Measurements from ENCODE around the gene NMT1. TPM values are rescaled to one million over a fixed set of nuclear protein-coding genes. Genes with fewer than 3 reads are reported as not detected.

NMT1 gene
- 130 and 142 TPM in 2 replicates for total RNA-seq

DNA sequence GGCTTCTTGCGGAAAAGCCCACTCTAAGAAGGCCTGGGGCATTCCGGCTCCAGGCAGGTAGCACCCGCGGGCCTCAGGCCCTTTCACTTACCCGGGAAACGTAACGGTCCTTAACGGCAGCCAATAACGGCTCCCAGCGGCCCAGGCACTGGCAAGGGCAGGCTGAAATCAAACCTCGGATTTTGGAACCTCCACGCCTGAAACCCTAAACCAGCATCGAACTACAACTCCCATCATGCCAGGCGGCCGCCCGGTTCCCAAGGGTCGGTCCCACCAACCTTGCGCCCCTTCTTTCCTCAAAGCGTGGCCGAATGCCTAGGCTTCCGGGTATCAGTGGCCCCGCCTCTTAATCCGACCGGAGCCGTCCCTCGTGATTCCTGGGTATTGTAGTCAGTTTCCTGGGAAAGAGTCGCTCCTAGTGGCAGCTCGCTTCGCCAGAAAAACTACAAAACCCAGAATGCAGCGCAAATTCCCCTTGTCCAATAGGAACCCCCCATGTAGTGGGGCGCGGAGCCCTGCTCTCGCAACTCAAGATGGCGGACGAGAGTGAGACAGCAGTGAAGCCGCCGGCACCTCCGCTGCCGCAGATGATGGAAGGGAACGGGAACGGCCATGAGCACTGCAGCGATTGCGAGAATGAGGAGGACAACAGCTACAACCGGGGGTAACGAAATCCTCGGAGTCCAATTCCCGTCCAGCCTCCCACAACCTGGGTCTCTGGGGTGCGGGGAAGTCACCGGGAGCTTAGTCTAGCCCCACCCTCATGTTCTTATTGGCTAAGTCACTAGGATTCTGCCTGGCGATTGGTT, at the start of gene NMT1:
NMT1 (plus strand) TSS at position 521 of the 809 bp plus-strand sequence; CDS start at position 534, 13 bp downstream.
- intact Hi-C loops (cut with micrococcal nuclease), result loop anchor here (1.0 to 5.0 kb wide), 14 partner anchors 10 to 875 kb away; partner anchors contain the start of genes ACBD4, DBF4B, DCAKD and EFTUD2

DNA sequence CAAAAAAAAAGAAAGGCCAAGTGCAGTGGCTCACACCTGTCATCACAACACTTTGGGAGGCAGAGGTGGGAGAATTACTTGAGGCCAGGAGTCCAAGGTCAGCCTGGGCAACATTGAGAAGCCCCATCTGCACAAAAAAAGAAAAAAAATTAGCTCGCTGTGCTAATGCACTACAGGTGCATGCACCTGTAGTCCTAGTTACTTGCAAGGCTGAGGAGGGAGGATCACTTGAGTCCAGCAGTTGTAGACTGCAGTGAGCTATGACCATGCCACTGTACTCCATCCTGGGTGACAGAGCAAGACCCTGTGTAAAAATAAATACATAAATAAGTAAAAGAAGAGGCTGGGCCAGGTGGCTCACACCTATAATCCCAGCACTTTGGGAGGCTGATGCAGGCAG, 49.4 kb upstream of the NMT1 start:
- intact Hi-C loops (cut with micrococcal nuclease), result no loop called here

DNA sequence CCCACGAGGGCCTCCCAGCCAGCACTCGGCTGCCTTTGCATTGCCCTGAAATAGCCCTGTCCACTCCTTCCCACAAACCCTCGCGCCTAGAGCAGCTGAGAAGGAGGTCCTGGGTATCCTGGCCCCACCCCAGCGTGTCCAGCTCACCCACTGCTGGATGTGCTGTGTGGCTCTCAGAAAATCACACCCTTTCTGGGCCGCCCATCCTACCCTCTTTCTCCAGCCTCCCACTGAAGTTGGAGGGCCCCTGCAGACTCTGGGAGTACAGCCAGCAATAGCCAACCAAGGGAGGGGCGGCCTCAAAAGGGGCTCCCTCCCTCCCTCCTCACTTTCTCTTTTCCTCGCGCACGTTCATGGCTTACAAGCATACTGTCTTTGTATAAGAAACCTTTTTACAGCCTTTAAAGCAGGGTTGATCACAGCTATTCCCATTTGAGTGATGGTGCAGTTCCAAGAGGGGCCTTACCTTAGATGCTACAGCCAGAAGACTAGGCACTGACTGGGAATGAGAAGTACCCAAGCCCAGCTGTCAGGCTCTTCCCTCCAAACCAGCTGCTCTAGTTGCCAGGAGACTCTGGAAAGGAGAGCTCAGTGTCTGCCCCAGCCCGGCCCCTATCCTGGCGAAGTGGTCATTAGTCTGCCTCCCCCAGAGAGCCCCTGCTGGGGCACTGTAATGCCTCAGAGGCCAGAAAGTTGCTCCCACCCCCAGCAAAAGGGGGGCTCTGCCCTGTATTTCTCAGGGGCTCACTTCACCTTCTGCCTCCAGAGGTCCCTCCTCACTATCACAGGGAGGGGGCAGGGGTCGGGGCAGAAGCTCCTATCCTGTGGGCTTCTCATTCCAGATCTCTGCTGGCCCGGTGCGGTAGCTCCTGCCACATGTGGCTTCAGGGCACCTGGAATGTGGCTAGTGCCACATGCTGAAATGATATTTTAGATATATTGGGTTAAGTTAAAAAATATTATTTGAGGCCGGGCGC, 47.8 kb upstream of the NMT1 start:
- intact Hi-C loops (cut with micrococcal nuclease), result no loop called here

DNA sequence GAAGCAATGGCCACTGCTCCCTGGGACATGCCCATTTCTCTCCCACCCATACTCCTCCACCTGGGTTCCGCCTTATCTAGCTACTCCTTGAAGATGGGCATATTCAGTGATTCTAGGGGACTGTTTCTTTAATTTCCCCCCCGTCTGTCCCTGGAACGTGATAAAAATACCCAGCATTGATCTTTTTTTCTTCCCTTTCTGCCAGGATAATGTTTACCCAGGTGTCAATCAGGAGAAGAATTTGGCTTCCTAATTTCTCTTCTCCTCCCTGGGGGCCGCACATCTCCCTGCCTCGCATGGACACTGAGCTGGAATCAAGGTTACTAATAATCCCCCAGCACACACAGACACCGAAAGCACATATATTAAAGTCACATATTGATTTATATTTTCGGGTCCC, 44.9 kb upstream of the NMT1 start:
- intact Hi-C loops (cut with micrococcal nuclease), result no loop called here

DNA sequence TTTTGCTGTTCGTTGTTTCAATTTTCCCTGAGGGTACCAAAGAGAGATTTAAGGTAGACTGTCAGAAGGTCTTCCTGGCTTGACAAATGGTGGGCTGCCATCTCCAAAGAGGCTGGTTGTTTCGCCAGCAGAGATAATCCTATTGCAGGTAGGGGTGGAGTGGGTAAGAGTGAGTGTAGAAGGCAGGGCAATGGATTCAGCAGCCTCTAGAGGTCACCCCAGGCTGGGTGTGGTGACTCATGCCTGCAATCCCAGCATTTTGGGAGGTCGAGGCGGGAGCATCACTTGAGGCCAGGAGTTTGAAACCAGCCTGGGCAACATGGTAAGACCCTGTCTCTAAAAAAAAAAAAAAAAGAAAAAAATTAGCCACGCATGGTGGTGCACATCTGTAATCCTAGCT, 44.3 kb upstream of the NMT1 start:
- intact Hi-C loops (cut with micrococcal nuclease), result no loop called here

DNA sequence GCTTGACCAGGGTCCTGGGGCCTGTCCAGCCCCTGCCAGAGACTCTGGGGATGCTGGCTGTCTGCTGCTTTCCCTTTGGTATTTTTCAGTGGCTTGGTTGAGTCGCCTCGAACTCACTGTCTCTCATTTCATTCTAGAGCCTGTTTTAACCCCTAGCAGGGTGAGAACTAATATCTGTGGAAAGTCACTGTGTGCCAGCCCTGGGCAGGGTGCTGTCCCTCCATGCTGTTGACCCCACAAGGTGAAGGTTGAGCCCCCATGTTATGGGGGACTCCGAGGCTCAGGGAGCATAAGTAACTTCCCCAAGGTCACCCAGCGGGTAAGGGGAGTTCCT, 42.6 kb upstream of the NMT1 start:
- intact Hi-C loops (cut with micrococcal nuclease), result loop anchor here (1.0 to 2.0 kb wide), 2 partner anchors 46 to 80 kb away; no protein-coding TSS in a partner anchor

DNA sequence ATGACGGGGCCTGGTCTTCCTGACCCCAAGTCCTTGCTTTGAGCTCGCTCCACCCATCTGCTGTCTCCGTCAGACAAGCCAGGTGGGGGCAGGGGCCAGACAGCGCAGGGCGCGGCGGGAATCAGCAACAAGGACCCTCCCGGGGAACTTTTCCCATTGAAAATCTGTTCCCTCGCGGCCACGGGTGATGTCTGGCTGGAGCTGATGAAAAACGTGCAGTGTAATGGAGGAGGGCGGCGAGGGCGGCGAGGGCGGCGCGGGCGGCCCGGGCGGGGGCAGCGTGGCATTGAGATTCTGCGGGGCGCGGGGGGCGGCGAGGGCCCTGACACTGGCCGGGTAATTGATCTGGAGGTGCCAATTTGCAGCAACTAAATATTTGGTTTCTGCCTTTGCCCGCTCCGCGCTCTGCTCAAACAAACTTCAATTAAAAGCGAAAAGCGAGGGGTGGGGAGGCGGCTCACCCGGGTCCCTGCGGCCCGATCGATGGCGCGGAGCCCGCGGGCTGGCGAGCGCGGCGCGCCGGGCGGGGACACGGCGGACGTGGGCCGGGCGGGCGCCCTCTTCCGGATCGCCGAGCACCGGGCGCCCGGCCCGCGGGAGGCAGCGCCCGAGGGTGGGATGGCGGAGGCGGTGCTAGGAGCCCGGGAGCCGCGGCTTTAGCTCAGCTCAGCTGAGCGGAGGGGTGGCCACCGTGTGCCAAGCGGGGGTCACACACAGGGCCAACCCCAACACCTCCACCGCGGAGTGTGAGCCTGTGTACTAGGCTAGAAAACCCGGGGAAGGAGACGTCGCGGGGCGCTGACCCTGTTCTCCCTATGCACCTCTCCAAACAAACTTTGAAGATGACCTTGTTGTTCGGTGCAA, 42.0 kb upstream of the NMT1 start:
- intact Hi-C loops (cut with micrococcal nuclease), result loop anchor here (1.0 to 2.0 kb wide), 2 partner anchors 47 to 80 kb away; no protein-coding TSS in a partner anchor

DNA sequence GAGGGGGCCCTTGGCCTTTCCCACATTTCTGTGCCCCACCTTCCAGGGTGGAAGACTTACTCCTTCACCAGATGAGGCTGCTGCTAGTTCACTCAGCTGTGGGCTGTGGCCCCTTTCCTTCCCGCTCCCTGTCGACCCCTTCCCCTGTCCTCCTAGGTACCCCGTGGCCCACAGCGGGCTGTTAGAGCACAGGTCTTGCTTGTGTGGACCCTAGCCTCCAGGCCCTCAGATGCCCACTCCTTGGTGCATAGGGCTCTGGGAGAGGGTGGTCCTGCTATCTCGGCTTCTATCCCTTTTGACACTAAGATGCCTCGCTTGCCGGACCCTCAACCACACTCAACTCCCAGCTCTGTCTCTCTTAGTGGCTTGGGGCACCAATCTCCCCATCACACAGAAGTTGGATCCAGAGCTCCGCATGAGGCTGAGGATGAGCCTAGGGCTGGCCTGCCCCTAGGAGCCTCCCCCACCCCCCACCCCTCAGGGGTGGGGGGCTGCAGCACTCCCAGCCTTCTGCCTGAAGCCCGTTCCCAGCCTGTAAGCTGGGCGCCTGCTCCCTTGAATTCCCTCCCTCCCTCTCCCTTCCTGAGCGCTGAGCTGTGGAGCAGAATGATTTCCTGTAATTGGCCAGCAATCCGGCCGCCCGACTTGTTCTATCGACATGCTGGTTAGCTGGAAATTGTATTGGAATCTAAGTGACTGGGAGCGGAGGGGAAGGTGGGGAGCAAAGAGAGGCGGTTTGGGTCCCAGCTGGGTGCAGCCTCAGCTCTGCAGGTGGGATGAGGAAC, 40.6 kb upstream of the NMT1 start:
- intact Hi-C loops (cut with micrococcal nuclease), result no loop called here

DNA sequence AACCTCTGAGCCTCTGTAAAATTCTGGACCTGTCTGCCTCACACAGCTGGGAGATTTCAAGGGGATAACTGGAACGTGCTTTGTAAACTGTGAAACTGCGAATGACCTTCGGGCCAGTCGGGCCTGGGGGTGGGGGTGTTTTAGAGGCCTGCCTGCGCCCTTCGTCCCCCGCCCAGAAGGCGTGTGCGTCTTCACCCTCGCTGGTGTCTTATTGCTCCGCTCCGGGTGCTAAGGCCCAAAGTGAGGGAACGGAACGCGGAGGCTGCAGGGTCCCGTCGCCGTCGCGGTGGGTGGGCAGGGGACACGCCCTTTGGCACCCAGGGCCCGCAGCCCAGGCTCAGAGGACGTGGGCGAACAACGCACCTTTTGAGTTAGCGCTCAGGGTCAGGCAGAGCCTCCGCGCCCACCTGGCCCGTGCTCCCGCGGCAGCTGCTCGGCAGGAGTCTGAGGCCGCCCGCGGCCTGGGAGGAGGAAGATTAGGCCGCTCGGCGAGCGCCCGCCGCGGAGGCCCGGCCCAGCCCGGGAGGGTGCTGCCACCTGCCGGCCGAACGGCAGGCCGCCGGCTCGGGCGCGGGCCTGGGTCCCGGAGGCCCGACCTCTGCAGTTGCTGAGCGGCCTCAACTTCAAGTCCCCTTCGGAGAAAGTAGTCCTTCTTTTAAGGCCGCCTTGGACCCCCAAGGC, 39.4 kb upstream of the NMT1 start:
- intact Hi-C loops (cut with micrococcal nuclease), result loop anchor here (1.0 to 2.0 kb wide), 6 partner anchors 40 to 246 kb away; partner anchors contain the start of genes C1QL1, KIF18B and NMT1

DNA sequence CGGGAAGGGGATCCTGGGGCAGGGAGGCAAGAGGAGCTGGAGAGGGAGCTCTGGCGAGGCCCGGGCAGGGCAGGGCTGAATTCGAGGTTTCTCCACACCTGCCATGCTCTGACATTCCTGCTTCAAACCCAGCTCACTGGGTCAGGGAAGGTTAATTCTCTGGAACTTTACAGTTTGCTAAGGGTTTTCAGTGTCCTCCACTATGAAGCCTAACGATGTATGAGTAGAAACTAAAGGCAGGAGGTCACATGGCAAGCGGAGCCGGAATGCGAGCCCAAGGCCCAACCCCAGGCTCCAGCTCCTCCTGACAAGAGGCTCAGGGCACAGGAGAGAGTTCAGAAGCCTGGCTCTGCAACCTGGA, 38.8 kb upstream of the NMT1 start:
- intact Hi-C loops (cut with micrococcal nuclease), result loop anchor here (1.0 to 2.0 kb wide), 6 partner anchors 39 to 247 kb away; partner anchors contain the start of genes C1QL1, KIF18B and NMT1

DNA sequence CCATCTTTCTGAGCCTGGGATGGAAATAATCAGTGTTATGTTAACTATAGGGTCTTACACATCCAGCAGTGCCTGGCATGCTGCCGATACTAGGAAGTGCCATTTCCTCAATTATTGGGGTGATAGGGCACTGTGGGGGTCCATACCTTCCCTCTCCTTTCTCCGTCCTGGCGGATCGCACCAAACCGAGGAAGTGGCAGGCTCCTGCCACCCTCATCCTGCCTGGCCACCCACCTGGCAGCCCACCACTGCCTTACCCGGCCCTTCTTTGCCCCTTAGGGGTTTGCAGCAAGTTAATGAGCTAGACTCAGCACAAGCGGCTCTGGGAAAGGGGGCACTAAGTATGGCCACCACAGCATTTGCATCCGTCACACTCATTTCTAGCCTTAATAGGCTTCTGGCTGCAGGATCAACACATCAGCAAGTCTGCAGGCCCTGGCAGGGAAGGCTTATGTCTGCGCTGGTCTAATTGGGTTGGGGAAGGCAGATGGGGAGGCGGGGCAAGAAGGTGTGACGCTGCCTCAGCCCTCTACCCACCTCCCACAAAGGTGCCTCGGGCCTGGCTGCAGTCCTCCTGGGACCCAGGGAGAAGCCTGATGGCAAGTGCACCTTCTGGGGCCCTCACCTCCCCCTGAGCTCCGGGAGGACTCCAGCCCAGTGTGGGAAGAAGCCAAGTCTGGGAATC, 38.3 kb upstream of the NMT1 start:
- intact Hi-C loops (cut with micrococcal nuclease), result loop anchor here (1.0 to 2.0 kb wide), 6 partner anchors 39 to 247 kb away; partner anchors contain the start of genes C1QL1, KIF18B and NMT1

DNA sequence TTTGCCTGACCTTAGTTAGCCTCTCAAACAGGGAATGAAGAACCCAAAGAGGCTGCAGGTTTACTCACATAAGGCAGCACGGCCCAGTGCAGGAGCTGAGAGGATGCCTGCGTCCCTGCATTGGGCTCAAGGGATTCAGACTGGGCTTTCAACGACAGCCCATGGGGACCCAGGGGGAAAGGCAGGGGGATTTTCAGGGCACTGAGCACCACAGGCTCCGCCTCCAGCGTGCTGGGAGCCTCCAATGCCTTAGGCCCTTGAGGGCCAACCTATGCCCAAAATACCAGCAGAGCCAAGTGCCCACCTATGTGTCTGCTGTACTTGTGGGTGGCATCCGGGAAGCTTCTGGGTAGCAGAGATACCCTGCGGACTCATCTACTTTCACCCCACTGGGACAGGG, 32.0 kb upstream of the NMT1 start:
- intact Hi-C loops (cut with micrococcal nuclease), result no loop called here

DNA sequence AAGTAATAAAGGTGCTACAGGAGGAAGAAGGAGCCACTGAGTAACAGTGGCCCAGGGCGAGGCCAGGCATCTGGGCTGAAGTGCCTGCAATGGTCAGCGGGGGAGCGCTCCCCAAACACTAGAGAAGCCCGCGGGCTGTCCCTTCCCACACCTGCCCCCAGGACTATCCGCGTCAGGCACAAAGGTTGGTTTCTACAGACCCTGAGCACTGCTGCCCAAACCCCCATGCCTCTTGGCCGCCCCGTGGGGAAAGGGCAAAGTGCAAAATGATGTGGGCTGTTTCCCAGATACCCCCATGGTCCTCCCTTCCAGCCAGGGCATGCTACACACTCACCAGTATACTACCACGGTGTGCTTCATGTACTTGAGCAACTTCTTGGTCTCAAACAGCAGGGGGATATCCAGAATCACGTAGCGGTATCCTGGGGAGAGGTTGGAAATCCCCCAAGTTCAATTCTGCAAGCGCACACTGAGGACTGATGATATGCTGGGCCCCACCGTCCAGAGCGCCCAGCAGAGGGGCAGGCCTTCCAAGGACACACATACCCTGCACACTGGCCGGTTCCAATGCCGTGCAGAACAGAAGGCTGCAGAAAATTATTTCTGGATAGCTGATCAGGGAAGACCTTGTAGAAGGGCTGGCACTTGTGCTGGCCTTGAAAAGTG, 31.2 kb upstream of the NMT1 start:
- intact Hi-C loops (cut with micrococcal nuclease), result no loop called here

DNA sequence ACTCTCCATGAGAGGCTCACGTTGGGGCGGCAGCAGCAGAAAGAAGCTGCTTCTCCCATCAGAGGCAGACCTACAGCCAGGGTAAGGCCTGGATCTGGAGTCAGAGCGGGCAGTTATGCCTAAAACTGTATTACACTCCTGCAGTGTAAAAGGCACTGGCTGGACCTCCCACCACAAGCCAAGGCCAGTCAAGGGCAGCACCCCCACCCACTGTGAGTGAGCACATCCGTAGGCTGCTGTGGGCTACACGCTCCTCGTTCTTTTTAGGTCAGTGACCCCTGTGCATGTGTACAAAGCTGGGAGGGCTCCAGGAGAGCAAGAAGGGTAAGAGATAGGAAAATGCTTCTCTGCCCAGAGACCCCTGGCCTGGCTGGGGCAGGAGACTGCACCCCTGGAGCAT, 30.4 kb upstream of the NMT1 start:
- intact Hi-C loops (cut with micrococcal nuclease), result no loop called here

DNA sequence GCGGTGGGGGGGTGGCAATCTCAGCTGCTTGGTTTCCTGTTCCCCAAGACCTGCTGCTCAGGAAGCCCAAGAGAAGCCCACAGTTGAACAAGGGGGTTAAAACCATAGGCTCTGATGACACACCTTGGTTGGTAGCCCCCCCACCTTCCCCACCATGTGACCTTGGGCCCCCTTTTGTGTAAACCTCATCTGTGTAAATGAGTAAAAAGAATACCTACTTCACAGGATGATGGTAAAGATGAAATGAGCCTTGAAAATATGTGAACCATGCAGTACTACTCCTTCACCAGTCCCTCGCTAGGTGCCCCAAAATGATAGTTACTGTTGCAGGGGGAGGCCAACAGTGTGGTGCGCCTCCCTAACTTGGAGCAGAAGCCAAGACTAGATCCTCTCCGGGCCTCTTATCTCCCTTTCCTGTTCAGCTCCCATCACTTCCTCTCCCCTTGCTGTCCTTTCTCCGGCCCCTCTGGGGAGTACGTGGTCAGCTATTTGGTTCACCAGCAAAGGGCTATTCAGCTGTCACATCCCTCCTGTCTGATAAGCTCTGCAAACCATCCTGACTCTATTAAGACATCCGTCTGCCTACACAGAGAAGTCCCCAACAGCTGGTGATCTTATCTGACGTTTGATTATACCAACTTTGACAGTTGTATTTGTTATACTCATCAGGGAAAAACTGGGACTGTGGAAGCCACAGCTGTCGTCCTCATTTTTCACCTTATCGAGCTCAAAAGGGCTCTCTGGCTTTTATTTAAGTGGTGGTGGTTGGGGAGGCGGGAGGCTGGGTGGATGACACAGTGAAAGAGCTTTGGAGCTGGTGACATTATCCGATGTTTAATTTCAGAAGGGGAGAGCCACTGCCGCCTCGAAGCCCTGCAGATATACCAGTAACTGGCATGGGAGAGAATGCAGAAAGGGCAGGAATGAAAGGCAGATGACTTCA, 29.6 kb upstream of the NMT1 start:
- intact Hi-C loops (cut with micrococcal nuclease), result no loop called here

DNA sequence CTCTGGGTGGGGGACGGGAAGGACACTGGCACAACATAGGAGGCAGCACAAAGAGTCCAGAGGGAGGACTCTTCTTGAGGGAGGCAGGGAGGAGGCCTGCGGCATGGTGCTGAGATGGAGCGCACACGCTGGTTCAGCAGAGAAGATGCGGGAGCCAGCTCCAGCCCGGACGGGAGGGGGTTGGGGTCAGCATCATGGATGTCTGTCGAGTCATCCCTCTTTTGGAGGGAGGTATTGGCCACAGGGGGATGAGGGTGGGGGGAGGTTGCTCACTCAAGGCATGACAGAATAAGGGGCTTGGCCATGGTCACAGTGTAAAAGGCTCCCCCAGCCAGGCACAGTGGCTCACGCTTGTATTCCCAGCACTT, 29.0 kb upstream of the NMT1 start:
- intact Hi-C loops (cut with micrococcal nuclease), result no loop called here

DNA sequence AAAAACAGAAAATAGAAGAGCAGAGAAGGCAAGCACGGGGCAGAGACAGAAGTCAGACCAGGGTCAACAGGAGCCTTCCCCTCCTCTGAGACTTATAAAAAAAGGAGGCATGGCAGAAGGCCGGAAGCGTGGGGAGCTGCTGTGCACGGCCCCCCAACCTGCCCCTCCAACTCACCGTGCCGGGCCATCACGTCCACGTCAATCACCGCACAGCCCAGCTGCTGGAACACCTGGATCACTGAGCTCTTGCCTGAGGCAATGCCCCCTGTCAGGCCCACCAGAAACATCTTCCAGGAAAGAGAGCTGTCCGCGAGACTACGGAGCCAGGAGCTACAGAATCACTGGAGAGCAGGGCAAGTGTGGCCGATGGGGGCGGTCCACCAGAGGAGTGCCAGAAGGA, 26.5 kb upstream of the NMT1 start:
- intact Hi-C loops (cut with micrococcal nuclease), result no loop called here
